NCI-H1105 treated with DMSO at 0.1 percent for 48 hours (cell line): ENCODE results near the gene ST8SIA2.

Experiments used
- DNase-seq: peaks from one replicate; lab custom pipeline; 2025; lab: John Stamatoyannopoulos, UW

The ST8SIA2 gene

GRCh38 chr15:92399271-92399950 lies 5.7 kb downstream of the ST8SIA2 start:
- DNase-seq = no peak

- no peak for DNase-seq
Measured at GRCh38 chr15:92400573-92400972, 6.9 kb downstream of the ST8SIA2 start.

GRCh38 chr15:92400980-92401787 lies 7.5 kb downstream of the ST8SIA2 start:
- DNase-seq = no peak

GRCh38 chr15:92402751-92403150 lies 9.1 kb downstream of the ST8SIA2 start:
- DNase-seq = no peak

GRCh38 chr15:92405942-92406341 lies 12.3 kb downstream of the ST8SIA2 start:
- no peak for DNase-seq

GRCh38 chr15:92407321-92407720 lies 13.6 kb downstream of the ST8SIA2 start:
- no peak for DNase-seq

- no peak for DNase-seq
Measured at GRCh38 chr15:92407916-92408315, 14.2 kb downstream of the ST8SIA2 start.

- DNase-seq = no peak
Measured at GRCh38 chr15:92409006-92409405, 15.3 kb downstream of the ST8SIA2 start.

GRCh38 chr15:92409521-92409920 lies 15.8 kb downstream of the ST8SIA2 start:
- no peak for DNase-seq

GRCh38 chr15:92410537-92410936 lies 16.9 kb downstream of the ST8SIA2 start:
- no peak for DNase-seq

GRCh38 chr15:92411256-92411655 lies 17.6 kb downstream of the ST8SIA2 start:
- no peak for DNase-seq

GRCh38 chr15:92413510-92413909 lies 19.8 kb downstream of the ST8SIA2 start:
- DNase-seq = no peak

GRCh38 chr15:92415639-92416297 lies 22.1 kb downstream of the ST8SIA2 start:
- DNase-seq = no peak

- no peak for DNase-seq
Measured at GRCh38 chr15:92416557-92416956, 22.9 kb downstream of the ST8SIA2 start.

- no peak for DNase-seq
Measured at GRCh38 chr15:92417716-92418115, 24.0 kb downstream of the ST8SIA2 start.

- DNase-seq = no peak
Measured at GRCh38 chr15:92418864-92419263, 25.2 kb downstream of the ST8SIA2 start.

- no peak for DNase-seq
Measured at GRCh38 chr15:92421976-92422375, 28.3 kb downstream of the ST8SIA2 start.

- DNase-seq = no peak
Measured at GRCh38 chr15:92425578-92426225, 32.0 kb downstream of the ST8SIA2 start.

GRCh38 chr15:92429378-92430068 lies 35.8 kb downstream of the ST8SIA2 start:
- DNase-seq = no peak

- no peak for DNase-seq
Measured at GRCh38 chr15:92430069-92430440, 36.4 kb downstream of the ST8SIA2 start.

GRCh38 chr15:92435145-92435544 lies 41.5 kb downstream of the ST8SIA2 start:
- no peak for DNase-seq

GRCh38 chr15:92438471-92438870 lies 44.8 kb downstream of the ST8SIA2 start:
- peak; percentile 45 for DNase-seq
